Keratinocyte (primary cell): ENCODE measurements around the gene SPECC1. TPM values are rescaled to one million over a fixed set of nuclear protein-coding genes. Genes with fewer than 3 reads are reported as not detected.
A peak's percentile ranks its signal among the peaks of the same experiment; 100 is the strongest.

Source experiments
- DNase-seq: peaks from one replicate; pipeline ENCODE4 v3.0.0-alpha.2; 2011; ENCODE audit warnings: low read depth, missing footprints, low spot score
- FAIRE-seq: peaks from 2 replicates; lab custom pipeline; 2011; peaks lifted over from hg19 to GRCh38; lab: Jason Lieb, UNC
- H2AFZ ChIP-seq: 2 replicates; pipeline ENCODE4 v1.6.0; 2012; ENCODE audit warnings: low read length, control low read depth, inconsistent platforms; ENCODE audit not compliant: control insufficient read depth
- H3K27ac ChIP-seq: 2 replicates; pipeline ENCODE4 v1.5.1; 2011; ENCODE audit warnings: low read length; ENCODE audit not compliant: control insufficient read depth, insufficient read depth
- H3K27me3 ChIP-seq: 3 replicates; pipeline ENCODE4 v1.6.0; 2011; ENCODE audit warnings: low read length; ENCODE audit not compliant: control insufficient read depth, insufficient read depth; ENCODE audit errors: extremely low read depth
- H3K36me3 ChIP-seq, 2 experiments: 2 replicates in 1 of 2; 3 replicates in 1 of 2; pipeline ENCODE4 v1.5.1; 2011; ENCODE audit warnings: low read length in 2 of 2, mild to moderate bottlenecking in 1 of 2; ENCODE audit not compliant: control insufficient read depth in 2 of 2, insufficient read depth in 2 of 2; ENCODE audit errors: extremely low read depth in 1 of 2
- H3K4me1 ChIP-seq: 3 replicates; pipeline ENCODE4 v1.5.1; 2011; ENCODE audit warnings: low read length; ENCODE audit not compliant: control insufficient read depth, insufficient read depth; ENCODE audit errors: extremely low read depth
- H3K4me2 ChIP-seq: 3 replicates; pipeline ENCODE4 v1.6.0; 2011; ENCODE audit warnings: low read depth, low read length; ENCODE audit not compliant: control insufficient read depth, insufficient read depth; ENCODE audit errors: extremely low read depth
- H3K4me3 ChIP-seq, 3 experiments: fragments of 200-600 bp in 1 of 3; sonication (generic) in 1 of 3; 2 replicates in 2 of 3; 3 replicates in 1 of 3; pipeline ENCODE4 v1.5.1; 2011 to 2016; ENCODE audit warnings: low read length in 3 of 3, mild to moderate bottlenecking in 3 of 3, control low read depth in 2 of 3, inconsistent platforms in 1 of 3, low read depth in 1 of 3, mixed read lengths in 1 of 3, mixed run types in 1 of 3, moderate library complexity in 1 of 3; ENCODE audit not compliant: control insufficient read depth in 2 of 3, insufficient read depth in 2 of 3; ENCODE audit errors: extremely low read depth in 1 of 3
- H3K79me2 ChIP-seq: 2 replicates; pipeline ENCODE4 v1.6.0; 2012; ENCODE audit warnings: low read length; ENCODE audit not compliant: control insufficient read depth, insufficient read depth
- H3K9ac ChIP-seq: 3 replicates; pipeline ENCODE4 v1.6.0; 2011; ENCODE audit warnings: low read length; ENCODE audit not compliant: control insufficient read depth, insufficient read depth; ENCODE audit errors: extremely low read depth
- H3K9me1 ChIP-seq: 3 replicates; pipeline ENCODE4 v1.6.0; 2011; ENCODE audit warnings: low read length; ENCODE audit not compliant: control insufficient read depth, insufficient read depth; ENCODE audit errors: extremely low read depth
- H3K9me3 ChIP-seq: 2 replicates; pipeline ENCODE4 v1.5.1; 2012; ENCODE audit warnings: low read depth, low read length; ENCODE audit not compliant: control insufficient read depth
- H4K20me1 ChIP-seq: 3 replicates; pipeline ENCODE4 v1.6.0; 2011; ENCODE audit warnings: low read length; ENCODE audit not compliant: control insufficient read depth, insufficient read depth; ENCODE audit errors: extremely low read depth
- EZH2 ChIP-seq: IDR thresholded peaks from one replicate; pipeline ENCODE4 v1.6.1; 2012; ENCODE audit warnings: inconsistent platforms, mild to moderate bottlenecking, low read length, moderate library complexity
- dilution Hi-C: fragments of 300-500 bp; cut with MboI; formaldehyde crosslinking; loops from one replicate; pipeline ENCODE4 v1.7.0; 2020; ENCODE audit warnings: low sequenced_read_pairs; ENCODE audit not compliant: extremely low pct_ligation_motif_present
- polyA plus RNA-seq, 5 experiments: library from polyadenylated mRNA; depleted of rRNA in 3 of 5; stranded (reverse) in 3 of 5; stranded (forward) in 1 of 5; unstranded in 1 of 5; fragments of >200 nt; gene quantifications; 1 replicate in 1 of 5; 2 replicates in 3 of 5; 3 replicates in 1 of 5; pipeline versions ENCODE4 v1.2.1 to v1.2.3, GENCODE V29; 2011 to 2012; ENCODE audit warnings: missing spikeins in 2 of 5, low read depth in 1 of 5, low replicate concordance in 1 of 5
- TF ChIP-seq, protein P1 (sequence below), 3 experiments: IDR thresholded peaks in 1 of 3; conservative IDR thresholded peaks in 1 of 3; optimal IDR thresholded peaks in 1 of 3; 2 replicates in 2 of 3; 3 replicates in 1 of 3; pipeline versions ENCODE3 to v1.5.1; 2011; ENCODE audit warnings: low read length in 3 of 3, mild to moderate bottlenecking in 3 of 3, moderate library complexity in 2 of 3, control low read depth in 1 of 3, inconsistent platforms in 1 of 3; ENCODE audit not compliant: insufficient read depth in 2 of 3; ENCODE audit errors: extremely low read depth in 1 of 3

SPECC1 gene
- polyA plus RNA-seq, 1 donor (not counting 4 experiments of a cell fraction or from before 2014, with no cell fraction given): 20.9 TPM

GRCh38 chr17:20080513-20080912 lies 71.4 kb downstream of the SPECC1 start:
- Histone ChIP-seq H3K4me2 (no peak overlapping the region), H3K9ac (no peak overlapping the region), H3K79me2 (no peaks in the 10 kb centered on the region), H3K36me3 (no peaks in the 10 kb centered on the region), H3K27me3 (peaks cover 29% of the 10 kb centered on the region), H3K4me3 (no peak overlapping the region), H3K9me1 (no peaks in the 10 kb centered on the region), H3K27ac (no peak overlapping the region), H3K4me1 (no peaks in the 10 kb centered on the region), H3K9me3 (no peaks in the 10 kb centered on the region), H4K20me1 (no peaks in the 10 kb centered on the region), H2AFZ (no peak overlapping the region)
- dilution Hi-C loops: no loop called here
- TF ChIP-seq, protein P1, sequence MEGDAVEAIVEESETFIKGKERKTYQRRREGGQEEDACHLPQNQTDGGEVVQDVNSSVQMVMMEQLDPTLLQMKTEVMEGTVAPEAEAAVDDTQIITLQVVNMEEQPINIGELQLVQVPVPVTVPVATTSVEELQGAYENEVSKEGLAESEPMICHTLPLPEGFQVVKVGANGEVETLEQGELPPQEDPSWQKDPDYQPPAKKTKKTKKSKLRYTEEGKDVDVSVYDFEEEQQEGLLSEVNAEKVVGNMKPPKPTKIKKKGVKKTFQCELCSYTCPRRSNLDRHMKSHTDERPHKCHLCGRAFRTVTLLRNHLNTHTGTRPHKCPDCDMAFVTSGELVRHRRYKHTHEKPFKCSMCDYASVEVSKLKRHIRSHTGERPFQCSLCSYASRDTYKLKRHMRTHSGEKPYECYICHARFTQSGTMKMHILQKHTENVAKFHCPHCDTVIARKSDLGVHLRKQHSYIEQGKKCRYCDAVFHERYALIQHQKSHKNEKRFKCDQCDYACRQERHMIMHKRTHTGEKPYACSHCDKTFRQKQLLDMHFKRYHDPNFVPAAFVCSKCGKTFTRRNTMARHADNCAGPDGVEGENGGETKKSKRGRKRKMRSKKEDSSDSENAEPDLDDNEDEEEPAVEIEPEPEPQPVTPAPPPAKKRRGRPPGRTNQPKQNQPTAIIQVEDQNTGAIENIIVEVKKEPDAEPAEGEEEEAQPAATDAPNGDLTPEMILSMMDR (optimal IDR thresholded peaks at IDR 0.05 in 1 of 3, IDR thresholded peaks at IDR 0.05 in 1 of 3, conservative IDR thresholded peaks at IDR 0.05 in 1 of 3; ENCODE audit: extremely low read depth in 1 of 3, insufficient read depth in 2 of 3, low read length in 3 of 3): no peak
- TF ChIP-seq EZH2: no peak
- no peak for FAIRE-seq
- DNase-seq: no peak

DNA sequence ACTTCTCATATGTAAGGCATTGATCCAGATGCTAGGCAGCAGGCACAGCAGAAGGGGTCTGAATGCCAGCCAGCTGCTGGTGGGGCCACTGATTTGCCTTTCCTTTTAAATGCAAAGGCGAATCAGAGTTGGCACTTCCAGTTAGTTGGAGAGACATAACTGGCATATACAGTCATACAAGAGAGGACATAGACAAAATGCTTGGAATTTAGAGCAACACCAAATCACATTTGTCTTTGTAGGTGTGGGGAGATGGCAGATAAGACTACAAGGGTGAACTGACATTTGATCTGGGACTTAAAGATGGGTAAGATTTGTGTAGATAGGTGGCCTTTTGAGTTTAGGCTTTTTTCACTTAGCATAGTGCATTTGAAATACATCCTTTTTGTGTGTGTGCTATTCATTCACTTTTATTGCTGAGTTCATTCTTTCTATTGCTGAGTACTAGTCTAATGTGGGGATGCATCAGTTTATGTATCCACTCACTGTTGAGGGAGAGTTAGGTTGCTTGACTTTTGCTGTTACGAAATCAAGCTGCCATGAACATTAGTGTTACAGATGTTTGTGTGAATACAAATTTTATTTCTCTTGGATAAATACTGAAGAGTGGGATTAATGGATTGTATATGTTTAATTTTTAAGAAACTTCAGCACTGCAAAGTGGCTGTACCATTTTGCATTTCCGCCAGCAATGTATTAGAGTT lies 74.1 kb downstream of the SPECC1 start:
- TF ChIP-seq EZH2: no peak
- TF ChIP-seq, protein P1 (optimal IDR thresholded peaks at IDR 0.05 in 1 of 3, IDR thresholded peaks at IDR 0.05 in 1 of 3, conservative IDR thresholded peaks at IDR 0.05 in 1 of 3; ENCODE audit: extremely low read depth in 1 of 3, insufficient read depth in 2 of 3, low read length in 3 of 3): no peak
- Histone ChIP-seq H4K20me1 (no peaks in the 10 kb centered on the region), H3K4me3 (no peak overlapping the region), H3K9ac (no peak overlapping the region), H3K4me2 (no peak overlapping the region), H3K27ac (no peak overlapping the region), H2AFZ (no peak overlapping the region), H3K79me2 (no peaks in the 10 kb centered on the region), H3K36me3 (no peaks in the 10 kb centered on the region), H3K4me1 (no peaks in the 10 kb centered on the region), H3K9me3 (no peaks in the 10 kb centered on the region), H3K27me3 (peaks cover 29% of the 10 kb centered on the region), H3K9me1 (no peaks in the 10 kb centered on the region)
- DNase-seq: no peak
- dilution Hi-C loops: no loop called here
- peak; percentile 56 for FAIRE-seq
